Iris pigment epithelial cell (primary cell): ENCODE measurements around the gene TMEM222.
A peak's percentile ranks its signal among the peaks of the same experiment; 100 is the strongest.

Experiments used
- DNase-seq: peaks from one replicate; pipeline ENCODE4 v3.0.0-alpha.2; 2011; ENCODE audit warnings: low read depth

TMEM222 gene

DNA sequence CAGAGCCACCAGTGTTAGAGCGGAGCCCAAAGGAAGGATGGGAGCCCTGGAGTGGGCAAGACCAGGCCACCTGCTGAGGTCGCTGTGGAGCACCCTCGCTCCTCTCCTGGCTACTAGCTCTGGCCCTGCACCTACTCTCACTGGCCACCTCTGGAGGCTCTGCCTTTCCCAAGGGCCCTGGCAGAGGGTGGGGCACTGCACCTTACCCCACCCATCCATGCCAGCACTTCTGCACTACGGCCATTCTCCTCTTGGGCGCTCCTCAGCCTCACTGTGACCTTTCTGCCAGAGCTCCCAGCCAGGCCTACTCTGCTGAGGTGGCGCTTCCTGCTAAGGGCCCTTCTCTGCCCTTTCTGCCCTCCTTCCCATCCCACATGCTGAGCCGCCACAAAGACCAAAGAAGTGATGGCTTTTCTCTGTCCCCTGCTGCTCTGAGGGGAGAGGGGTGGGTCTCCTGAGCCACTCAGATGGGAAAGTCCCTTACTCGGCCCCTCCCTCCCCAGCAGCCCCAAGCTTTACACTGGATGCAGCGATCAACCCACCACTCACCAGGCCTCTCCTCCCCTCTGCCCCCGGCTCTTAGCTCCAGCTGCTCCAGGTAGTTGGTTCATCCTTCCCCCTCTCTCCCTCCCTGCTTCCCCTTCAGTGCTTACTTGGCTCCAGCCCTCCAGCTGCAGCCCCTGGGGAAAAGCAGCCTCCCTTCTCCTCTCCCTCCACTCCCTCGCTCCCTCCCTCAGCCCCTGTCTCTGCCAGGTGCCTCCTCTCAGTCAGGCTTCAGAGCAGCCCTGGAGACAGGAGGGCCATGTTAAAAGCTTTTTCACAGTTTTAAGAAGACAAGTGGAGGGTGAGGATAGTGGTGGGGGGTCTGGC is 14.8 kb upstream of the TMEM222 start:
- no peak for DNase-seq

DNA sequence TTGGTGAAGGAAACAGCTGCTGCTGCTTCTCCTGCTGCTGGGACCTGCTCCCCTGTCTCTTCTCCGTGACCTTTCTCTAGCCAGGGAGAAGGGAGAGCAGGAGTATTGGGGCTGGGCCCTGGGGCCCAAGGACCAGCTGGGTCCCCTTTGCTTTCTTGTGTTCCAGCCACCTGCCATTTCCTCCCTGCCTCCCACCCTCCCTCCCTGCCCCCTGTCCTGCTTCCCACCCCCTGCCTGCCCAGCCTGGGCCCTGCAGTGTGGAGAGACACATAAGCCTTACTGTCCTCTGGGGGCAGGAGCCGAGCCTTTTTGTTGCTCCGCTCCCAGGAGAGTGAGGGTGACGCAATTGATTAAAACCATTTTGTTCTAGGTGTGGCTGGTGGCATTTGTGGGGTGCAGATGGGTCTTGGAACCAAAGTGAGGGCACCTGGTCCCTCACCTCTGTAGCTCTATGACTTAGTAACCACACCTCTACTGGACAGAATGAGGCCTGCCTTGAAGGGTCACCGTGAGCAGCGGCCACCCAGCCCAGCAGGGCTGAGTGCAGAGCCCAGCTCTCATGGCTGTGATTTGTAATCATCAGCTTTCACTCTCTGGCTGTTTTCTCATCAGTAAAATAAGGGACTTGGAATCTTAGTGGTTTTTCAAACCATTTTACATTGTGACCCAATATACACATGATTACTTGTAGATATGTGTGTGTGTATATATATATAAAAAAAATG is 13.9 kb upstream of the TMEM222 start:
- DNase-seq = no peak

DNA sequence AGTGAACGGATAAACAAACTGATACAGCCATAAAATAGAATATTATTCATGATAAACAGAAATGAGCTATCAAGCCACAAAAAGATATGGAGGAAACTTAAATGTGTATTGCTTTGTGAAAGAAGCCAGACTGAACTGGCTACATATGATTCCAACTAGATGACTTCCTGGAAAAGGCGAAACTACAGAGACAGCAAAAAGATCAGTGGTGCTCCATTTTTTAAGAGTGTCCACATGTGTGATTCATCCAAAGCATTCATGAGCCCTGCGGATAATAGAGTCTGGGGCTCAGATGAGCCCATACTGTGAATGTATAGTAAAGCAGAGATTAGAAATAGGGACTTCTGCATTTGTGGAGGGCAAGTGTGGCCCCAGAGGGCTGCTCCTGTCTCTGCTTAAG is 7.8 kb upstream of the TMEM222 start:
- no peak for DNase-seq

DNA sequence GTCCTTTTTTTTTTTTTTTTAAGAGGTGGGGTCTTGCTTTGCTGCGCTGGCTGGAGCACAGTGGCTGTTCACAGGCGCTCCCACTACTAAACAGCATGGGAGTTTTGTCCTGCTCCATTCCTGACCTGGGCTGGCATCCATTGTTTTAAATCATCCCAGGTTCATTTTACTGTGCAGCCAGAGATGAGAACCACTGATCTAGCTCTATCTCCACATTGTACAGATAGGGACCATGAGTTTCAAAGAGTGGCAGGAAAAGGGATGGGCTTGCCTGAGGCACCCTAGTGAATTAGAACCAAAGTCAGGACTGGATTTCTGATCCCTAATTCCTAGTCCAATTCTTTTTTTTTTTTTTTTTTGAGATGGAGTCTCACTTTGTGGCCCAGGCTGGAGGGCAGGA is 7.2 kb upstream of the TMEM222 start:
- no peak for DNase-seq

DNA sequence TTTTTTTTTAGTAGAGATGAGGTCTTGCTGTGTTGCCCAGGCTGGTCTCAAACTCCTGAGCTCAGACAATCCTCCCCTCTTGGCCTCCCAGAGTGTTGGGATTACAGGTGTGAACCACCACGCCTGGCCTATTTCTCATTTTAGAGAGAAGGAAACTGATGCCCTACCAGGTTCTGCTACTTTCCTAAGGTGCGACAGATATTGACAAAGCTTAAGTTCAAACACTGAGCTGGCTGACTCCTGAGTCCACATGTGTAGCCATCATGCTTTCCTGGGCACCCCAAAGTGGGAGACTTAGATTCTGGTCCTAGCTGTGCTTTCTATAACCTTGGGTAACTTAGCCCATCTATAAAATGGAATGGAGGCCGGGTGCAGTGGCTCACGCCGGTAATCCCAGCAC is 5.1 kb upstream of the TMEM222 start:
- DNase-seq = no peak

DNA sequence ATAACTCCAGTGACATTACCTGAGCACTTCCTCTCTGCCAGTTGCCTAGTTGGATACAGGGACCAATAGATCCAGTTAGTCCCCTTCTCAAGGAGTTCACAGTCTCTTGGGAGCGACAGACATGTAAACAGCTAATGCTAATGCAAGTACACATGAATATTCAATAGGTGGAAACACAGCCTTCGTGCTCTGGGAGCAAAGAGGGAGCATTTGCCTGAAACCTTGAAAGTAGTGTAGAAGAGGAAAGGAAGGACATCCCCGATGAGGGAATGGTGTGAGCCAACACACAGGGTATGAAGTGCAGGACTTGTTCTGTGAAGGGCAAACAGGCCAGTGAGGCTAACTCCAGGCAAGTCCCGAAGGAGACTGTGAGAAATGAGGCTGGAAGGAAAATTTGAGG is 3.8 kb upstream of the TMEM222 start:
- no peak for DNase-seq

DNA sequence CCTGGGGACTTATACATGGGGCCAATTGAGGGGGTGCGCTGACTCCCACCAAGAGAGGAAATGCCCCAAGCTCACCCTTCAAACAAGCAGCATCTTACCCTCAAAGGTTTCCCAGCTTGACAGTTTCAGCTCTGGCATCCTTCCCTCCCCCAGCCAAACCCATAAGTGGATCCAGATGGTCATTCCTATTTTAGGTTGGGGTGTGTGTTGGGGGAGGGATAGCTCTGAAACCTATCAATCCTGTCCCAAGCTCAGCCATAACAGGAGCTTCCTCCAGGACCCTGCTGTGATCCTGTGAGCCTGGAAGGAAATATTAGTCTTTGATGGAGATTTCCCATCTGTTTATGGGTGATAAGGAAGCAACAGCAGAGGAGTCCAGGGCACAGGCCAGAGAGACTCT is 3.4 kb upstream of the TMEM222 start:
- no peak for DNase-seq

DNA sequence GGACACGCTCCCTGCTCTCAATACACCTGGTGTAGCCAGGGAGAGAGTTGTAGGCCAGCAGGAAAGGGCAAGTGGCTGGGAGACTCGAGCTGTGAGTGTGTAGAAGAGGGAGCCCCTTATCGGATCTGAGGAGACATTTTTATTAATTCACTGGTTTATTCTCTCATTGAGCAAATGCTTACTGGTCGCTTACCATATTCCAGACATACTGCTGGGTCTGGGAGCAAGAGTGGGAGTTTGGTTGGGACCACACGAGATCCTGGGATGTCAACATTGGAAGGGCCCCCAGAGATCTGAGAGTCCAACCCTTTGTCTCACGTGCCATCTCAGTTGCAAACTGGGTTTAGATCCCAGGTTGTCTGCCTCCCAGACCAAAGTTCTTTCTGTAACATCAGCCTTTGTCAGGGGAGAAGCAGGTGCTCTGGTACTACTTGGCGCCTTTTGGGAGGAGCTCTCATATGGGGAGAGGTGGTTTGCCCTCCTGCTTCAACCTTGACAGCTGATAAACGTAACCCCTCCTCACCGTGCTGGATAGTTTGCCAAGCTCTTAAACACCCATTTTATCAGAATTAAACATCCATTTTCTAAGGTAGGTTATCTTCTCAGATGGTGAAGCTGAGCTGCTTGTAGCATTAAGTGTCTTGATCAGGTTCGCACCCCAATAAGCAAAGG is 742 bp downstream of the TMEM222 start:
- DNase-seq = no peak

DNA sequence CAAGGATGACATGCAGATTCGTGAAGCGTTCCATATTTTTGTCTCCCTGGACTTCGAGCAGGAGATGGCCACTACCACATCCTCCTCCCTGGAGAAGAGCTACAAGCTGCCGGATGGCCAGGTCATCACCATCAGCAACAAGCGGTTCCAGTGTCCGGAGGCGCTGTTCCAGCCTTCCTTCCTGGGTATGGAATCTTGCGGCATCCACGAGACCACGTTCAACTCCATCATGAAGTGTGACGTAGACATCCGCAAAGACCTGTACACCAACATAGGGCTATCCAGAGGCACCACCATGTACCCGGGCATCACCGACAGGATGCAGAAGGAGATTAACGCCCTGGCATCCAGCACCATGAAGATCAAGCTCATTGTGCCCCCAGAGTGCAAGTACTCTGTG is 3.3 kb downstream of the TMEM222 start:
- no peak for DNase-seq

DNA sequence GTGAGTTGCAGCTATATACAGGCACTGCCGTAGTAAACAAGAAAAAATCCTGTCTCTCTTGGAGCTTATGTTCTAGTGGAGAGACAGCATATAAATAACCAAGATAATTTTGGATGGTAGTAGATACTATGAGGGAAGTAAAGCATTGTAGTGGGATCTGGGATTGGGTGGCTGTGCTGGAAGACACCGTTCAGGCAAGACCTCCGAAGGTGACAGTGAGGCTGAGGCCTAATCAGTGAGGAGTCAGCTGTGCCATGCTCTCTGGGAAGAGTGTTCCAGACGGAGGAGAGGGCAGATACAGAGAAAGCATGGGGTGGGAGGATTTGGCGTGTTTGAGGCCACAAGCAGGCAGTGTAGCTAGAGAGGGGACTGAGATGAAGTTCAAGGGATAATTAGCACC is 6.0 kb downstream of the TMEM222 start:
- DNase-seq = no peak

DNA sequence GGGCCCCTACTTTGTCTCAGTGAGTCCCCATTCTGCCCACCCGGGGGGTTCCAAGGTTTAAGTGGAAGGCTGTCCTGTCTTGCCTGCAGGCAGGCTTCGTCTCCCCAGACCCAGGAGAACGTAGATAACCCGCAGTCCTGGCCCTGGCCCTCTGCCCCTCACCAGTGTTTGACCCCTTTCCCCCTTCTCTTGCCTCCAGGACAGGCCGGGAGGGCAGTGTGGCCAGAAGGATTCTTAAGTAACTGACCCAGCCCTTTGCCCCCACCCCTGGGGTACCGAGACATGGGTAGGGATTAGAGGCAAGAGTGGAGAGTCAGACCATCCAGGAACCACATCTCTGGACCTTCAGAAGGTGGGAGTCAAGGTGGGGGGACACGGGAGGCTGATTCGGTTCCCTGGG is 8.8 kb downstream of the TMEM222 start:
- DNase-seq = no peak

DNA sequence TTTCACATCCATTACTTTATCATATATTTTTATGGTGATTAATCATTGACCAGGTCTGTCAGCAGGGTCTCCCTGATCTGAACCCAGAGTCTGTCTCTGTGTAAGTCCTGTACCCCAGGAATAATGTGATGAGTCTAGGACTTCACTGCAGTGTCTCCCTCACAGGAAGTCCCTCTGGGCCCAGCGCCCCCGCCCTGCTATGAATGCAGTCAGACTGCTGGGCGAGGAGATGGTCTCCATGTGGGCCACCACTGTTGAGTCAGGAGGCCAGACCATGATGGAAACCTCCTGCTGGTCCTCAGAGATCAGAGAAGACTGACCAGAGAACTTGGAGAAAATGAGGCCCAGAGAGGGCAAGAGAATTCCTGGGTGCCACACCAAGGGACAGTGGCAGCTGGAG is 9.5 kb downstream of the TMEM222 start:
- DNase-seq = no peak

DNA sequence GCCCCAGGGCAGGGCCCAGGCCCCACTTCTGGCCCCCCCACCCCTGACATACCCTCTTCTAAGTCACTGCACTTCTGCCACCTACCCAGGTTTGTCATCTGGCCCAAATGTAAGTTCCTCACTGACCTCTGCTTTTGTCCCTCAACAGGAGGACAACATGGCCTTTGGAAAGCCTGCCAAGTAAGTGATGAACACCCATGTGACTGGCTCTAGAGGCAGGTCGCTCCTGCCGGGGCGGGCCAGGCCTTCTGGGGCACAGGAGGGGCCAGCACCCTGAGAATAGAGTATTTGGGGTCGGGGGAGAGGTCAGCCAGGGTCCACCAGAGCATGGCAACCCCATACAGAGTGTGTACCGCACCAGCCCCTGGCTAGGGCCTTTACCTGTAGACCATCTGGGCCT is 10.0 kb downstream of the TMEM222 start:
- DNase-seq = no peak

DNA sequence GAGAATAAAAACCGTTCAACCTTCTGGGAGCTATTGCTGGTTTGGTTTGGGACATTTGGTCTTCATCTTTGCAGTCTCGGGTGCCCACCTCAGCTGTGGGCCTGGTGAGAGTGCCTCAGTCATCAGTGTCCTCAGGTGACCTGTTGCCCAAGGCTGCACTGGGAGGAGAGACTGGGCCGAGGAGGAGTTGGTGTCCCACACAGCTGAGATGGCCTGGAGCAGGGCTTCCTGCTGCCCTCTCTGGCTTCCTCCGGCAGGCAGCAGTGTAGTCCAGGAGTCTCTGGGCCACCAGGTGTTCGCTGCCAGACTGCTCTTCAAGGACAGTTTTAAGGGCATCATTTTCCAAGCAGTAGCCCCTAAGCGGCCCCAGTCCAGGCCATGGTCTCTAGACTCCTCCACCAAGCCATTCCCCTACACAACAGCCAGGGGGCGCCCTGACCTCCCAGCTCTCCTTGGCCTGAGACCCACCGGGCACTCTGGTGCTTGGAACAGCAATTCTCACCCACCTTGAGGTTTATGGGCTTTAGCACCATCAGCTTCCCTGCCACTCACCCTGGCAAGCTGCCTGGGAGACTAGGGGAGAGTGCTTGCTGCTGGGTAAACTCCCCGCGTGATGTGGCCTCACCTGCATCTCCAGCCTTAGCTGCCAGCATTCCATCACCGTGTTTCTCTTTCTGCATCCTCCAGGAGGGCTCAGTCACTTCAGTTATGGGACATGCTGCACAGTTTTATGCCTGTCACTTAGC is 10.7 kb downstream of the TMEM222 start:
- DNase-seq = peak; percentile 26

DNA sequence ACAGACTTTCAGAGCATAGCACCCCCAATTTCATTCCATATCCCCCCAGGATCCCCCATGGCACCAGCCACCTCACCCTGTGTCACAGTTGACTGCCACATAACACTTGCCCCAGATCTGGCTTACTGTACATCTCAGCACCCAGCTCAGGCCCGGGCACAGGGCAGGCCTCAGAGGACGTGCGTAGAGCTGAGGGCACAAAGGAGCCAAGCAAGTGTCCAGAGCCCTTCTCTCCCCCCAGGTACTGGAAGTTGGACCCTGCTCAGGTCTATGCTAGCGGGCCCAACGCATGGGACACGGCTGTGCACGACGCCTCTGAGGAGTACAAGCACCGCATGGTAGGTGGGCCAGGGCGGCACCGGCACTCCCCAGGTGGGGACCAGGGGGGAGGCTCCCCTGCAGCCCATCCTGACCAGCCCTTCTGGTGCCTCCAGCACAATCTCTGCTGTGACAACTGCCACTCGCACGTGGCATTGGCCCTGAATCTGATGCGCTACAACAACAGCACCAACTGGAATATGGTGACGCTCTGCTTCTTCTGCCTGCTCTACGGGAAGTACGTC is 11.8 kb downstream of the TMEM222 start:
- DNase-seq = no peak

DNA sequence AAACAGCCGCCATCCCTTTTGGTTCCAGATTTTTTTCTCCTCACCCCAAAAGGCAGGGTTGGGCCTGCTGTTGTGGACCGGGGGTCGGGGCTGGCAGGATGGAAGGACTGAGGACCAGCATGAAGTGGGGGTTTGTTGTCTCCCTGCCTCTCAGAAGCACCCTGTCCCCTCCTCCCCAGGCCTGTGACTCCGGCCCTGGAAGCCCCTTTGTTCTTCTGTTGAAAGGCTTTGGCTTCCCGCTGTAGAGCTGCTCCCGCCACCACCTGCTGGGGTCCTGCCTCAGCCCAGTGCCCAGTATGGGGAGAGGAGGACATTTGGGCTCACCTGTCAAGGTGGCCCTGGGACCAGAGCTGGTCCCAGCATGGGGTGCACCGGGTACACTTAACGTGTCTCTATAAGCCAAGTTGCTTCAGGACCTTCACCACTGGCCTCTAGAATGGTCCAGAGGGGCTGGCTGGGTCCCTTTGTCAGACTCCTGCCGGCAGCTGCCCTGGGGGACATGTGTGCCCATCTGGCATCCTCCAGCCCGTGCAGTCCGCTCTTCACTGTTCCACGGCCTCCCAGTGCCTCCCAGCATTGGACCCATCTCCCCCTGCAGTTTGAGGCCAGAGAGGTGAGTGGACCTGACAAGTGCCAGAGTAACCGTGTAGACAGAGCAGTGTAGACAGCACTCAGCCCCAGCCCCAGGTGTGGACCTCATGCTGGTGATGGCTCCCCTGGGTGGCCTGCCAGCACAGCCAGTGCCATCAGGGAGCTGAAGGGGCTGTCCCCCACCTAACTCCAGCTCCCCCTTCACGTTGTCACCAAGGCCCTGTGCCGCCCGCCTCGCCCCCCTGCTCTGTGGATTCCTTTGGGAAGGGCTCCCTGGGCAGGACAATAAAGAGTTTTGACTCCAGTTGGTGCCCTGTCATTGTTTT is 13.8 kb downstream of the TMEM222 start:
- no peak for DNase-seq

DNA sequence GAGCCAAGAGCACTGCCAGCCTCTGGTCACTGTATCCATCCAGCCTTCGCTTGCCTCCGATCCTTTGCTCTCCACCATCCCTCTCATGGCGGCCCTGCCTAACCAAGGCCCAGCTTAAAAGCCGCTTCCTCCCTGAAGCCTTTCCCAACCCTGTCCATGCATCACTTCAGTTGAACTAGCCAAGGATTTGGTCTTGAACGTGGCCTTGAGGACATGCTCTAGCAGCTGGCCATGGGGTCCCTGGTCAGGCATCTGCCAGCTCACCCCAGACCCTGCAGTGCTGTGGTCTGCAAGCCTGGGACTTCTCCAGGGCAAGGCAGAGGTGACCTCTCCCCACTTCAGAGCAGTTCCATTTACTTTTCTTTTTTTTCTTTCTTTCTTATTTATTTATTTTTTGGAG is 14.8 kb downstream of the TMEM222 start:
- DNase-seq = no peak

DNA sequence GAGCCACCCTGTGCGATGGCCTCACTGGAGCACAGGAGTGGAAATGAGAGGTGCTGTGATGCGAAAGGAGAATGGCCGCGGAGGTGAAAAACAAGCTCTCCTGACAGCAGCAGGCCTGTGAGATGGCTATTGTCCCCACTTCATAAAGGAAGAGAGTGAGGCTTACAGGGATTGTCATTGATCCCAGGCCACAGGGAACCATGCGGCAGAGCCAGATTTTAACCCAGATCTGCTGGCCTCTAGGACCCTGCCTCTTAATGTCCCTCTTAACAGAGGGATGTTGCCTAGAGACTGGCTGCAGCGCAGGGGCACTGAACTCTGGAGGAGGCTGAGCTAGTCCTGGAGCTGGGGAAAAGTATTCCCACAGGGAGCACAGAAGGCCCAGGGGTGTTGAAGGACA is 16.8 kb downstream of the TMEM222 start:
- no peak for DNase-seq

DNA sequence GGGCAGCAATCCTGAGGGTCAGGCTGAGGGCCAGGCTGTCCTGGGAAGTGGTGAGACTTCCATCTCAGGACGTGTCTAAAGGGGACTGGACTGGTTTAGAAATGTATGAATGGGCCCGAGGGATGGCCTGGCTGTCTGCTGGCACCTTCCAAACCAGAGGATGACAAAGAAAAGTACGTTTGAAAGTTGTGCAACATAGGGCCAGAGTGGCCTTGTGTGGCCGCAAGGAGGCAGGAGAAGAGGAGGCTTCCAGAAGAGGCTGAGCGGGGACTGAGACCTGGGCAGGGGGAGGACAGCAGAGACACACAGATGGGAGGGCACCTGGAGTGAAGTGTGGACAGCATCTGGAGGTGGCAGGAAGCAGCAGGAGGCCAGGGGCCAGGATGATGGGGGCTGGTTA is 17.2 kb downstream of the TMEM222 start:
- no peak for DNase-seq

DNA sequence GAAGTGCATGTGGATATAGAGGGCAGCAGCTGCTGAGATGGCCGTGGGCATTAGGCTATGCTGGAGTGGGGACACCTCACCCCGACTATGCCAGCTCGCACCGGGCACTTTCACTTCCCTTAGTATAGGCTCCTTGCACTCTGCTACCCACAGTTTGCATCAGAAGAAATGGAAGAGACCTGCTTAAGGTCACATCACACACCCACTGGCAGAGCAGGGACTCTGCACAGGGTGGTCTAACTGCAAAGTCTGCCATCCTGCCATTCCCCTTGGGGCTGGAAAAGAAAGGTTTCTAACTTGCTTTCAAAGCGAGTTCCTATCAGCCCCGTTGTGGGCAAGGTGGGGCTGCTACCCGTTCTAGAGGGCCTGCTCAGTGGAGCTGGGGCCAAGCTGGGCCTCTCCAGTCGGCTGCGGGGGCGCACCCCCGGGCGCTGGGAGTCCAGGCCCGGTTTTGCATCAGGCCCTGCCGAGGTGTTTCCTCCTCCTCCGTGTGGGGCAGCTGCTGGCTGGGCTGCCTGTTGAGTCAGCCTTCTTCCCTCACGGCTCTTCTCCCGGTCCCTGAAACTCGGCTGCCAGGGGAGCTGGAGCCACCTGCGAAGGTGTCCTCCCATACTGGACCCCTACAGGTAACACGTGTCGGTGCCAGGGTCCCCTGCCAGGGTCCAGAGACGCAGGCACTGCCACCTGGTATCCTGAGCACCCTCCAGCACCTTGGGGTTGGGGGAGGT is 19.7 kb downstream of the TMEM222 start, which contains the start of gene SYTL1:
Gene SYTL1, plus strand, starts transcription at position 498 of the 728 bp plus-strand sequence. CDS start 3,313 bp downstream, outside the sequence.
- peak; percentile 74 for DNase-seq
